Type B pancreatic cell (in vitro differentiated cells): ENCODE measurements around the gene CARD11. TPM values are rescaled to one million over a fixed set of nuclear protein-coding genes. Genes with fewer than 3 reads are reported as not detected.

Experiments used
- DNase-seq: peaks from one replicate; pipeline ENCODE4 v3.0.0; 2021; ENCODE audit warnings: mixed read lengths; ENCODE audit not compliant: unreplicated experiment; ENCODE audit errors: extremely low spot score
- H3K27ac Mint-ChIP-seq: 2 replicates; pipeline ENCODE4 v1.8.0; 2021; ENCODE audit warnings: mild to moderate bottlenecking, mixed read lengths
- H3K27me3 Mint-ChIP-seq: 2 replicates; pipeline ENCODE4 v1.8.0; 2021; ENCODE audit warnings: mixed read lengths
- H3K36me3 Mint-ChIP-seq: 2 replicates; pipeline ENCODE4 v1.8.0; 2021; ENCODE audit warnings: mixed read lengths
- H3K4me1 Mint-ChIP-seq: one replicate; pipeline ENCODE4 v1.8.0; 2021; ENCODE audit warnings: mixed read lengths; ENCODE audit not compliant: unreplicated experiment
- H3K4me3 Mint-ChIP-seq: 2 replicates; pipeline ENCODE4 v1.8.0; 2021; ENCODE audit warnings: mild to moderate bottlenecking, mixed read lengths
- H3K9me3 Mint-ChIP-seq: 2 replicates; pipeline ENCODE4 v1.8.0; 2021; ENCODE audit warnings: mixed read lengths
- total RNA-seq: library from RNA; stranded (reverse); gene quantifications from 2 replicates; pipeline ENCODE4 v1.2.1, GENCODE V29; 2021; ENCODE audit warnings: low replicate concordance
- TF ChIP-seq, protein P1 (sequence below): fragments of 200-600 bp; sonication (generic); conservative IDR thresholded peaks from 2 replicates; pipeline ENCODE4 v1.5.0; 2021; ENCODE audit warnings: antibody characterized with exemption, mild to moderate bottlenecking

Gene CARD11
- total RNA-seq, 1 donor from 2014 or later: 11.6 TPM

DNA sequence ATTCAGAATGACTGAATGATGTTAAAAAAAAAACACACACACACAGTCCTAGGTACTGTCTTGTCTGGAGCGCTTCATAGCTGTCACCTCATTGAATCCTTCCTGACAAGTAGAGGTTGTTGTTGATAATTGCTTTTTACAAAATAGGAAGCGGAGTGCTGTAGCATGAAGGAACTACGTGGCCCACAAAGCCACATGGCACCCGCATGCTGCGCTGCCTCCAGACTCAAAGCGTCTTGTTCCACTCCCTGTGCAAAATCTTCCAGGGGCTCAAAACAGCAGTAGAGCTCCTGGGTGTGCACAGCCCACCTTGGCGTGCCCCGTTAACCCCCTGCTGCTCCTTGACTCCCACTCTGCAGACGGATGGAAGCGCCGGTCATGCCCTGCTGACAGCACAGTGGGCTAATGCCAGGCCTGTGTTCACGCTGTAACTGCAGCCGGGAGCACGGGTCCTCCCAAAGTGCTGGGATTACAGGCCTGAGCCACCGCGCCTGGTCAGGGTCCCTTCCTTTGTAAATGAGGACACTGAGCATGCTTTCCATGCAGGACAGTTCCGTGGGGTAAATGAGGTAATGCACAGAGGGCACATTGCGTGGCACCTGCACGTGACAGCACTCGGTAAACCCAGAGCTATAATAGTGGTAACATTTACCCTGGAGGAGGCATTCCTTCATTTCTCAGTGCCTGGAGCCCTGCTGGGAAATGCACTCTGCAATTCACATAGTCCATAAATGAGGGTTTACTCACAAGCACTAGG, 108.5 kb downstream of the CARD11 start:
- peaks cover 20% of the 10 kb centered on the region for H3K27me3 Mint-ChIP-seq
- H3K27ac Mint-ChIP-seq: no peak overlapping the region
- H3K9me3 Mint-ChIP-seq: no peaks in the 10 kb centered on the region
- TF ChIP-seq, protein P1, sequence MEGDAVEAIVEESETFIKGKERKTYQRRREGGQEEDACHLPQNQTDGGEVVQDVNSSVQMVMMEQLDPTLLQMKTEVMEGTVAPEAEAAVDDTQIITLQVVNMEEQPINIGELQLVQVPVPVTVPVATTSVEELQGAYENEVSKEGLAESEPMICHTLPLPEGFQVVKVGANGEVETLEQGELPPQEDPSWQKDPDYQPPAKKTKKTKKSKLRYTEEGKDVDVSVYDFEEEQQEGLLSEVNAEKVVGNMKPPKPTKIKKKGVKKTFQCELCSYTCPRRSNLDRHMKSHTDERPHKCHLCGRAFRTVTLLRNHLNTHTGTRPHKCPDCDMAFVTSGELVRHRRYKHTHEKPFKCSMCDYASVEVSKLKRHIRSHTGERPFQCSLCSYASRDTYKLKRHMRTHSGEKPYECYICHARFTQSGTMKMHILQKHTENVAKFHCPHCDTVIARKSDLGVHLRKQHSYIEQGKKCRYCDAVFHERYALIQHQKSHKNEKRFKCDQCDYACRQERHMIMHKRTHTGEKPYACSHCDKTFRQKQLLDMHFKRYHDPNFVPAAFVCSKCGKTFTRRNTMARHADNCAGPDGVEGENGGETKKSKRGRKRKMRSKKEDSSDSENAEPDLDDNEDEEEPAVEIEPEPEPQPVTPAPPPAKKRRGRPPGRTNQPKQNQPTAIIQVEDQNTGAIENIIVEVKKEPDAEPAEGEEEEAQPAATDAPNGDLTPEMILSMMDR: no peak
- no peak overlapping the region for H3K4me3 Mint-ChIP-seq
- H3K36me3 Mint-ChIP-seq: no peaks in the 10 kb centered on the region
- no peak for DNase-seq
- no peaks in the 10 kb centered on the region for H3K4me1 Mint-ChIP-seq

DNA sequence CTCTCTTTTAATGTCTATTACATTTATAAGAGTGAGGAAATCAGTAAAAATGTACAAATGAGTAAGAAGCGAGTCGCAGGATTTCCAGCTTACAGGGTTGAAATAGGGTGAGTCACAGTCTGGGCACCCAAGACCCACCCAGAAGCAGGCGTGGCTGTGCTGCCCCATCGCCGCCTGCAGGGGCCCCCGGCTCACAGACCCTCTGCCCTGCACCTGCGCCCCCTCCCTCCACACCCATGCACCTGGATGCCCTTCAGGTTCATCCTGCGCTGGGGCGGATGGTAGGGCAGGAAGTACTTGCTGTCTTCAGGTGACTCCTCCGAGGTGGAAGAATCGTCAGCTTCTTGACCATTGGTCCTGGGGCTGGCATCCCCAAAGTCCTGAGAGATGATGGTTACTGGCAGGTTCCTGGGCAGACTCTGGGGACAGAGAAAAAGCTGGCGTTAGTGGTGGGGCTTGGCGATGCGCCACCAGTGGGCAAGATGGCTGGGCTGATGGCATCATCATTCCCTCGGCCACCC, 109.4 kb downstream of the CARD11 start:
- H3K27me3 Mint-ChIP-seq: peaks cover 13% of the 10 kb centered on the region
- no peak for DNase-seq
- no peak overlapping the region for H3K27ac Mint-ChIP-seq
- no peaks in the 10 kb centered on the region for H3K9me3 Mint-ChIP-seq
- no peaks in the 10 kb centered on the region for H3K36me3 Mint-ChIP-seq
- H3K4me3 Mint-ChIP-seq: no peak overlapping the region
- TF ChIP-seq, protein P1: no peak
- no peaks in the 10 kb centered on the region for H3K4me1 Mint-ChIP-seq

DNA sequence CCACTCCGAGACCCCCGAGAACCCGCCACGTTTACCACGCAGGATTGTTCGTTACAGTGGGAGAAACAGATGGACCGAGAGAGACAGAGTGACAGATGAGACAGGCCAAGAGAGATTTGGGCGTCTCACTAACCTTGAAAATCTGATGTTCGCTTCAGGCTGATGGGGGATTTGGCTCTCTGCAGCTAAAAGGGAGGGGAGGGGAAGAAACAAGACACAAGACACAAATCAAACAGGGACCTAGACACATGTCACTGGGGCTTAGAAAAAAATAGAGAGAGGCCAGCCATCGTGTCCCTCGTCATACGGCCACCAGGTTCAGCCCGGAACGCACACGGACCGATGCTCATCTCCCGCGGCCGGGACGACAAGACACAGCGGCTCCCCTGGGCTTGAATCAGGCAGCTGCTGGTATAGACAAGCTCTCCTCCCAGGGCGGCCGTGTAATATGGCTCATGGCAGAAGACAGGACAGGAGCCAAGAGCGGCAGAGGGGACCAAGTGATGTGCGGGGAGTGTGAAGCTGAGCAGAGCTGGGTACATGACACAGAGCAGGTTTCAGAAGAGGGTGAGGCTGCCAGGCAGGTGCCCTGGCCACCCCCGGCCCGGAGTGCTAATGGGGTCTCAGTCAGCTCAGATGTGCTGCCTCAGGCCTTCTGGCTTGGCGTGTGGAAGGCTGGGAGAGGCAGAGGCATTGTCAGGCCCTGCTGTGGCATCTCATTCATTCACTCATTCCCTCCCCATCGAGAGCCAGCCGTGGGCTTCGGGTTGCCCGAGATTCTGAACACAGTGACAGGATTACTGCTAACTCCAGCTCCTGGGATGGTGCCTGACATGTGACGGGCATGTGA, 111.0 kb downstream of the CARD11 start:
- Mint-ChIP-seq H3K27ac (no peak overlapping the region), H3K4me1 (no peaks in the 10 kb centered on the region), H3K9me3 (no peaks in the 10 kb centered on the region), H3K4me3 (no peak overlapping the region), H3K36me3 (no peaks in the 10 kb centered on the region), H3K27me3 (peaks cover 9% of the 10 kb centered on the region)
- no peak for DNase-seq
- TF ChIP-seq, protein P1: no peak

DNA sequence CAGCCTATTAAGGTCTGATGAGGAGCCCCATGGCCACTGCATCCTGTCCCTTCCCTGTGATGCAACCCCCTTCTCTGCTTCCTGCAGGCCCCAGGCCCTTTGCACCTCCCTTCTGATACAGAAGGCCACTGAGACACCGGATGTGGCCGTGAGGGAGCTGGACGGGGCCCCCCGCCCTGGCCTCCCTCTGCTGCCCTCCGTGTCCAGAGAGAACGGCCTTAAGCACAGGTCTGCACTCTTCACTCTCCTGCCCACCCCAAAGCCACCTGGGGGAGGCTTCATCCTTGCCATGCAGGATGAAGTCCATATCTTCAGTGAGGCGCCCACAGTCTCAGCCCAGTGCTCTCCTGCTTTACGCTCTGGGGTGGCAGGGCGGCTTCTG, 112.6 kb downstream of the CARD11 start:
- no peak overlapping the region for H3K4me3 Mint-ChIP-seq
- TF ChIP-seq, protein P1: no peak
- H3K27me3 Mint-ChIP-seq: peaks cover 9% of the 10 kb centered on the region
- no peaks in the 10 kb centered on the region for H3K36me3 Mint-ChIP-seq
- no peaks in the 10 kb centered on the region for H3K9me3 Mint-ChIP-seq
- no peak overlapping the region for H3K27ac Mint-ChIP-seq
- H3K4me1 Mint-ChIP-seq: no peaks in the 10 kb centered on the region
- no peak for DNase-seq

DNA sequence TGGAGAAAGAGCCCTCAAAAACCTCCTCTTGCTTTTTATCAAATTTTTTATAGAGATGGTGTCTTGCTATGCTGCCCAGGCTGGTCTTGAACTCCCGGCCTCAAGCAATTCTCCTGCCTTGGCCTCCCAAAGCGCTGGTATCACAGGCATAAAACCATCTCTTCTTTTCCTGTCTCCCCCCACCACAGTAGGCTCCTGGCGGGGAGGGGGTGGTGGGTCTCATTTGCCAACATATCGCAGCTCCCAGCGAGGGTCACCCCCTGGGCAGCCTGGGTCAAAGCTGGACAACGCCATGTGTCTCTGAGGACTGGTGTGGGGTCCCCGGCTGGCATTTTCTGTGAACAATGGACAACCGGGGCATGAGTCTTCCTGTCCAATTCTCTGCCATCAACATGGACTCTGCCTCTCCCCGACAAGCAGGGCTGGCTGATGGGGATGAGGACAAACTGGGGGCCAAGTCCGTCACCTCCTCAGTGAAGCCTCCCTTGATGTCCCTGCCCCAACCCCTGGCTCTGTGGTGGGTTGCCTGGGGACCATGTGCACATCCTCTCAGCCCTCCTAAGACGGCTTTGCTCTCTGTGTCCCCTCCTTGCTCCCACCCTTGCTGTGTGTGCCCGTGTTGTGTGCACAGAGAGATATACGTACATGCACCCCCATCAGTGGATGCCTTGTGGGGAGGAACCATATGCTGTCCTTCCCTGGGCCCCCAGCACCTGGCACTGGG, 113.2 kb downstream of the CARD11 start:
- no peak for DNase-seq
- H3K4me3 Mint-ChIP-seq: no peak overlapping the region
- no peaks in the 10 kb centered on the region for H3K4me1 Mint-ChIP-seq
- TF ChIP-seq, protein P1: no peak
- H3K9me3 Mint-ChIP-seq: no peaks in the 10 kb centered on the region
- peaks cover 9% of the 10 kb centered on the region for H3K27me3 Mint-ChIP-seq
- no peak overlapping the region for H3K27ac Mint-ChIP-seq
- H3K36me3 Mint-ChIP-seq: no peaks in the 10 kb centered on the region
